ENCODE data around the gene GRM4.

GRCh38 chr6:33974471-33974870, 171.4 kb downstream of the GRM4 start:
- TF ChIP-seq, protein P1, sequence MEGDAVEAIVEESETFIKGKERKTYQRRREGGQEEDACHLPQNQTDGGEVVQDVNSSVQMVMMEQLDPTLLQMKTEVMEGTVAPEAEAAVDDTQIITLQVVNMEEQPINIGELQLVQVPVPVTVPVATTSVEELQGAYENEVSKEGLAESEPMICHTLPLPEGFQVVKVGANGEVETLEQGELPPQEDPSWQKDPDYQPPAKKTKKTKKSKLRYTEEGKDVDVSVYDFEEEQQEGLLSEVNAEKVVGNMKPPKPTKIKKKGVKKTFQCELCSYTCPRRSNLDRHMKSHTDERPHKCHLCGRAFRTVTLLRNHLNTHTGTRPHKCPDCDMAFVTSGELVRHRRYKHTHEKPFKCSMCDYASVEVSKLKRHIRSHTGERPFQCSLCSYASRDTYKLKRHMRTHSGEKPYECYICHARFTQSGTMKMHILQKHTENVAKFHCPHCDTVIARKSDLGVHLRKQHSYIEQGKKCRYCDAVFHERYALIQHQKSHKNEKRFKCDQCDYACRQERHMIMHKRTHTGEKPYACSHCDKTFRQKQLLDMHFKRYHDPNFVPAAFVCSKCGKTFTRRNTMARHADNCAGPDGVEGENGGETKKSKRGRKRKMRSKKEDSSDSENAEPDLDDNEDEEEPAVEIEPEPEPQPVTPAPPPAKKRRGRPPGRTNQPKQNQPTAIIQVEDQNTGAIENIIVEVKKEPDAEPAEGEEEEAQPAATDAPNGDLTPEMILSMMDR (IDR thresholded peaks at IDR 0.05; ENCODE audit: low read length) = no peak
- no peak for TF ChIP-seq EZH2phosphoT487 (IDR thresholded peaks at IDR 0.05; ENCODE audit: low read length)
- TF ChIP-seq EZH2 (optimal IDR thresholded peaks at IDR 0.05; ENCODE audit: low read depth, low read length) = no peak
